GM21367 (cell line): ENCODE measurements around the gene IFT81.
"Not testable (repeated sequence)": the region's sequence is repeated elsewhere in the genome, so short reads cannot be mapped to it uniquely, and the experiment has no call there.

Experiments
- ATAC-seq: cut with Tn5 transposase; IDR thresholded peaks from one replicate; pipeline ENCODE4 v1.9.1; 2021; ENCODE audit not compliant: unreplicated experiment

The IFT81 gene

DNA sequence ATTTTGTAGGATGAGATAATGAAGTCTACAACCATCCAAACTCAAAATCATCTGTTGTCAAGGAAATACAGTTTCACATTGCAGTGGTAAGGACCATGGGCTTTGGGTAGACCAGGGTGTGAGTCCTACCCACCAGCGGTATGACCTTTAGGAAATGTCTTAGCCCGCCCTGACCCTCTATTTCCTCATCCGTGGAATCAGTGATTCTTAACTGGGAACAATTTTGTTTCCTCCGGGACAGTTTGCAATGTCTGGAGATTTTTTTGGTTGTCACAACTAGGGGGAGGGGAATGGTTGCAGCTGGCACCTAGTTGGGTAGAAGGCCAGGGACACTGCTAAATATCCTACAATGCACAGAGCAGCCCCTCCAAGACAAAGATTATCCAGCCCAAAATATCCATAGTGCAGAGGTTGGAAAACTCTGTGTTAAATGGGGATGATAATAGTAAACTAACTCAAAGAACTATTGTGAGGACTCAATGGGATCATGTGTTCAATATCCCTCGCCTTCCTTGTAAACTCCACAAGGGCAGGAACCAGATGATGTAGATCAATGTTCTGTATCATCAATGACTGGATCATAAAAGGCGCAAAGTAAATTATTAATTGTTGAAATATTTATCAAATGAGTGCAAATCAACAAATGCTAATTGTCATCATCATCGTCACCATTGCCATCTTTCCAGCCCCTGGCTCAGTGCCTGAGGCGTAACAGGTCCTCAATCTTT, 15.7 kb upstream of the IFT81 start:
- ATAC-seq, result no peak

DNA sequence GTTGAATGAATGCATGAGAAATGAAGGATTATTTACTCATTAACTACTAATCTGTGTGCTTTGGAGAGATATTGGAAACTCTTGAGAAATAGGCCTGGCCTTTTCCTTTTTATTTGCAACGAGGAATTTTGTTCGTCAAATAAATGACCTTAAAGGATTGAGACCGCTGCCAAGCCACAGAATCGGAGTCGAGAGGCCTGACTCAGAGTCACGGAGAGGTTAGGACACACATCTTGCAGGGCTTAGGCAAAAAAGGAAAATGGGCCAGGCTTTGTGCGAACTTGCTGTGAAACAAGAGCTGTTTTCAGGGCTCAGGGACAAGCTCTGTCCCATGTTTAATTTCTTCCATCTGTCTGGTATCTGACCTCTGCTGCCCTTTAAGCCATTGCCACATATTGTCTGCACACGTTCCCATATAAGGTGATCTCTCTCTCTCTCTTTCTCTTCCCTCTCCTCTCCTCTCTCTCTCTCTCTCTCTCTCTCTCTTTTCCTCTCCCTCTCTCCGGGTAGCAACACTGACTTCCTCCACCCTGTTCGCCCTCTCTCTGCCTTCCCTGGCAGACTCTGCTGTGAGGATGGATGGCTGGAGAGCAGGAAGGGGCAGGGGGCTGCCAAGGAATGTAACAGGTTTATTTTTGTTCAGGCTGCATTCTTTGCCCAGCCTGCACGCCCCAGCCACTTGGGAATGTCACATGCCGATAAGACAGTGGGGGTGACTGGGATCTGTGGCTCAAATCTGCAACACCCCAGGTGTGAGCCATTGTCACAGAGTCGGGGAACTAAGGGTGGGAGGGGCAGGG, 14.9 kb upstream of the IFT81 start:
- no peak for ATAC-seq

DNA sequence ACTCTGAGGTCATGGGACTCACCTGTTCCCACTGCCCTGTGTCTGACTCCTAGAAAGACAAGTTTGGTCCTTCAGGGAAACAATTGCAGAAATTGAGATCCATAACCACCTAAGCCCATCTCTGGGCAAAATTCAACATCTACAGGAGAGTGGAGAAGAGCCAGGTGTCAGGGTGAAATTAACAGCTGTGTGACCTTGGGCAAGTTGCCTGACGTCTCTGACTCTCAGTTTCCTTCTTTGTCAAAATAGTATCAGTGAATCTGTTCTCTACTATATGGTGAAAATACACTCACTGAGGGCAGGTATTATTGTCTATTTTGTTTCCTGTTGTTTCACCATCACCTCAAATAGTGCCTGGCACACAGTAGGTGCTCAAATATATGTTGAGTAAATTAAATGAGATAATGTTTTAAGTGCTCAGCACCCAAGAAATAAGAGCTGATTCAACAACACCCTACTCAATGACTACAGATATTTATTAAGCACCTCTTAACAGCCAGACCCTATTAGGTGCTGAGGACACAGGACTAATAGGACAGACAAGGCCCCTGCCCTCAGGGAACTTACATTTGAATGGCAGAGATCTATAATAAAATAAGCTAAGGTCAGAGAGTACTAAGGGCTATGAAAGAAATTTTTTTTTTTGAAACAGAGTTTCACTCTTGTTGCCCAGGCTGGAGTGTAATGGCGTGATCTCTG, 14.2 kb upstream of the IFT81 start:
- no peak for ATAC-seq

GRCh38 chr12:110111476-110112334, 12.5 kb upstream of the IFT81 start:
- no peak for ATAC-seq

GRCh38 chr12:110112335-110112660, 11.9 kb upstream of the IFT81 start:
- no peak for ATAC-seq

DNA sequence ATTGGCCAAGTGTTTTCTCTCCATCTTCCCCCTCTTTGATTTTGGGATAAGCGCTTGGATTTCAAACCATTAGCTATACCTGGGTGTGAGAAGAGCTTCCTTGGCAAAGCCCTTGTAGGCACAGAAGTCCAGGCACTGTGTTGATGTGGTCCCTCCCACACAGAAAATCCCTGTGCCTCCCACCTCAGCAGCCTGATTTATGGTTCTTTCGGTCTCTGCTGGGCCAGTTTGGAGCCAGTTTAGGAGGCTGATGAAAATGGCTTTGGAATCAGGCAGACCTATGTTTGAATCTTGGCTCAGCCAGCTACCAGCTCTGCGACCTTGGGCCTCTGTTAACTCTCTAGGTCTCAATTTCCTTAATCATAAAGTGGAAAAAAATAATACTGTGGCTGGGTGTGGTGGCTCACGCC, 9.6 kb upstream of the IFT81 start:
- no peak for ATAC-seq

GRCh38 chr12:110115675-110116074, 8.5 kb upstream of the IFT81 start:
- no peak for ATAC-seq

- no peak for ATAC-seq
These were observed 7.5 kb upstream of the IFT81 start for GRCh38 chr12:110116623-110117022.

DNA sequence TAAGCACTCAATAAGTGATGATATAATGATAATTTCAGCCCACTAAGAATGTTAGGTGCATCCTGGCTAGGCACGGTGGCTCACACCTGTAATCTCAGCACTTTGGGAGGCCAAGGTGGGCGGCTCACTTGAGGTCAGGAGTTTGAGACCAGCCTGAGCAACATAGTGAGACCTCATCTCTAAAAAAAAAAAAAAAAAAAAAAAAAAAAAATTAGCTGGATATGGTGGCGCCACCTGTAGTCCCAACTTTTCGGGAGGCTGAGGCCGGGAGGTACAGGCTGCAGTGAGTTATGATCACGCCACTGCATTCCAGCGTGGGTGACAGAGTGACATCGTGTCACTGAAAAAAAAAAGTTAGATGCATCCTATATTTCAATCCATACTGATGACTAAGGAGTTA, 6.9 kb upstream of the IFT81 start:
- ATAC-seq, result not testable (repeated sequence)

DNA sequence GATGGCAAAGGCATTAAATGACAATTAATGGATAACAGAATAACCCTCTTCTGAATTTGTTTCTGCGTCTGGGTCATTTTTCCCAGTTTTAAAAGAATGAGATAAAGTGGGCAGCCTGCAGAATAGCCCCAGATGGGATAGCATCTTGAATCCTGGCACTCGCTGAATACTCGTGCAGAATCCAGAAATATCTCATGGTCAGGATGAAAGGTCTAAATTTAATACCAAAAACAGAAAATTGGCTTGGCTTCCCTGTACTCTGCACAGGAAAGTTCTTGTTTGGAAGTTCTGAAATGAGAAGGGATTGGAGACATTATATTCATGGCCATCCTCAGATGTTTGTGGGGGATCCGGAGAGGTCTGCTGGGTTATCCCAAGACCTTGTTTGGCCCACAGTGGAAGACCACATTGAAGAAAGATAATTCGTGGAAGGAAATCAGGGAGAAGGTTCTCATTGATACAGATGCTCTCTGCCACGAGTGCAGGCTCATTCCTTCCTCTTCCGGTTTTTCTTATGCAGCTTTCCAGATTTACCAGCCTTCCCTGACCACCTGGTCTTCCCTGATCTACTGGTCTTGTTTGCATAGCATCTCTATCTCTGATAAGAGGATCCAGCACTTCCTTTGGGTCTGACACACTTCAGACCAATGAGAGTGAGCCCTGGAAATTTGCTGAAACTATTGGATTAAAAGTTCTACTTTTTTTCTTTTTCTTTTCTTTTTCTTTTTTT, 6.0 kb upstream of the IFT81 start:
- no peak for ATAC-seq

- ATAC-seq, result no peak
These were observed 1.2 kb upstream of the IFT81 start for GRCh38 chr12:110122929-110123328.

GRCh38 chr12:110123919-110124268, 263 bp upstream of the IFT81 start:
- ATAC-seq, result peak; percentile 38

DNA sequence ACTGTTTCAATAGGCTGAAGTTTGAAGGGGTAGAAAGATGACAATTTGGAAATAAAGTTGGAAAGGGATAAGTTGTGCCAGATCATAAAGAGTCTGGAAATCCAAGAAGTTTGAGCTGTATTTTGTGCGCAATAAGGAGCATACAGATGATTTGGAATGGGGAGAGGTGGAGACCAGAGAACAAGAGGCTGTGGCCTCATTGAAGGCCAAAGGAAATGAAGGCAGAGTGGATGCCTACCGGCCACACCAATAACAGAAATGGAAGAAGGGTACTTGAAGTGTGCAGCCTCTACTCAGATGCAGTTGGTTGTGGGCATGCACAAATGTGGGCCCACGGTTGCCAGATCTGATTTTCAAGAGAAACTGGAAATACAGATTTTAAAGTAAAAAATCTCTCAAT, 2.4 kb downstream of the IFT81 start:
- no peak for ATAC-seq

DNA sequence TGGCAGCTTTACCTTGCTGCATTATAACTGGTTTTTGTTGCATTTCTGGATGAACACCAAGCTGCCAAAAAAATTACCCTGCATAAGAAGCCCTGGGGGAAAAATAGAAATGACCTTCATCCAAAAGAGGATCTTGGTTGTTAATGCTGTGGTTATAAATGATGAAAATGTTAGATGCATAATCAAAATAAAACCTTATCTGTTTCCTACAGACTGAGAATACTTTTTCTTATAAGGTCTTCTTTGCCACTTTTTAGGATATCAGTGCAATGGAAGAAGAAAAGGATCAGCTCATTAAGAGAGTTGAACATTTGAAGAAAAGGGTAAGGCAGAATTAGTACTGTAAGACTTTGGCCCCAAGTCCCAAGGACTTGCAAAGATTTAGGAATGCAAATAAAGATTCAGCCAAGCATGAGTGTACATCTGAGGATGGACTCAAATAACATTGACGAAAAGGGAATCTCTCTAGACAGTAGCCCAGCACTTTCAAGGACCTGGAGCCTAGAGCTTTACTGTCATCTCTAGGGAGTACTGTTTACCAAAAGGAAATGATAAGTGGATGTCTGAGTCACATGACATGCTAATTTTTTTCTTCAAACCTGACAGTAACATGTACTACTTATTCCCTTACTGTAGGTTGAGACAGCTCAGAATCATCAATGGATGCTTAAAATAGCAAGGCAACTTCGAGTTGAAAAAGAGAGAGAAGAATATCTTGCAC, 10.7 kb downstream of the IFT81 start:
- no peak for ATAC-seq

GRCh38 chr12:110135806-110136205, 11.6 kb downstream of the IFT81 start:
- ATAC-seq, result no peak

DNA sequence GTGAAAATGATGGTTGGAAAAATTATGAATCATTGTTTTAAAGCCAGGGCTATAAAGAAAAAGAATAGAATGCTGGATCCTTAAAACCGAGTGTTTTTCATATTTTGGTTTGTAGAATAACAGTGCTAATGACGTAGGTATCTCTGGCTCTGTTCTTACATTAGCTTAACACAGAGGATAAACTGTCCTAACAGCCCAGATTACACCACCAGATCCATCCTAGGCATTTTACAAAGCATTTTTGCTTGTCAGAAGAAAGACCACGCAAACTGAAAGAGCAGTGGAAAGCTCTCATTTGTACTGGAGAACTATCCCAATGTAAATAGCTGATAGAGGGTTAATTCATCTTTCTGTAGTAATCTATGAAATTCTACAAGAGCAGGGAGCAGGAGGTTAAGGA, 13.6 kb downstream of the IFT81 start:
- ATAC-seq, result no peak

GRCh38 chr12:110141389-110141788, 17.2 kb downstream of the IFT81 start:
- ATAC-seq, result no peak

GRCh38 chr12:110146986-110147385, 22.8 kb downstream of the IFT81 start:
- no peak for ATAC-seq

GRCh38 chr12:110149086-110149660, 25.0 kb downstream of the IFT81 start:
- no peak for ATAC-seq

DNA sequence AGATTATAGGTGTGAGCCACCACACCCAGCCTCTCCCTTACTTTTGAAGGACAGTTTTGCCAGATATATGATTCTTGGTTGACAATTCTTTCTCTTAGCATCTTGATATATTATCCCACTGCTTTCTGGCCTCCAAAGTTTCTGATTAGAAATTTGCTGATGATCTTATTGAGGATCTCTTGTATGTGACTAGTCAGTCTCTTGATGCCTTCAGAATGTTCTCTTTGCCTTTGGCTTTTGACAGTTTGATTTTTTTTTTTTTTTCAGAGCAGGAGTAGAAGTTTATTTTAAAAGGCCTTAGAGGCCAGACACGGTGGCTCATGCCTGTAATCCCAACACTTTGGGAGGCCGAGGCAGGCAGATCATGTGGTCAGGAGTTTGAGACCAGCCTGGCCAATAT, 32.6 kb downstream of the IFT81 start:
- ATAC-seq, result no peak
